ENCODE data around the gene TRPM8.

TRPM8 gene

DNA sequence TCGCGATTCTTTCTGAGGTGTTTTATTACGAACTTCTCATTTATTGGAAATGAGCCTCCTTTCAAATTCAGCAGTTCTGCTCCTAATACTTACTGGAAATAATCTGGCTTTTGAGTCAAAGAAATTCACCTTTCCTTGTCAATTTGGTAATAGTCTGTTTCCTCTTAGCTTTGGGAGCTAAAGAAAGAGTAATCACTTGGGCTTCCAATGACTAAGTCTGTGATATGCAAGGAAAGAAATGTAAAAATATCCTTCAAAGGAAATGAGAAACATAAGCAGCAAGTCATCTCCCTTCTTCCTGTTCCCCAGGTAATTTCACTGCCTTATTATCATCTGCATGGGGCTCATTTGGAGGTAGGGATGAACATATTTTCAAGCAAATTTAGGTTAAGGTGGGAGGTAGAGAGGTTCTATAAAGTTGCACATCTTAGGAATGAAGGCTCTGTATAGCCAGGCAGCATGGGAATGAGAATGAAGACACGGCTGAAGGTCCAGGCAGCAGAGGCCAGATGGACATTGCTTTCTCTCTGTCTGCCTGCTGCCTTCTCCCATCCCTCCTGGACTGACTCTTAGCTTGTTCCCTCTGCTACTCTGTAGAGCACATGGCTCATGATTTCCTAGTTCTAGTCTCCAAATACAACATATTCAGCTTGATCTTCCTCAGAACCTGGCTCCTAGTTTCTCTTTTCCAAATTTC, 134.3 kb downstream of the TRPM8 start:
- Histone ChIP-seq H3K4me3 (no peak overlapping the region), H3K9me3 (ENCODE audit: low read depth, low read length) (no peaks in the 10 kb centered on the region), H3K27ac (no peak overlapping the region), H3K36me3 (ENCODE audit: insufficient read depth, low read length) (no peaks in the 10 kb centered on the region), H3K9ac (ENCODE audit: insufficient read length) (no peak overlapping the region)
- TF ChIP-seq EZH2 (IDR thresholded peaks at IDR 0.05): no peak
- no peak for TF ChIP-seq FOXP2 (optimal IDR thresholded peaks at IDR 0.05; ENCODE audit: control extremely low read depth, extremely low read length, insufficient read depth)
- no peak for TF ChIP-seq POLR2AphosphoS5 (IDR thresholded peaks at IDR 0.05; ENCODE audit: borderline replicate concordance, low read depth, low read length)
- no peak for DNase-seq (ENCODE audit: low read depth, low spot score)

DNA sequence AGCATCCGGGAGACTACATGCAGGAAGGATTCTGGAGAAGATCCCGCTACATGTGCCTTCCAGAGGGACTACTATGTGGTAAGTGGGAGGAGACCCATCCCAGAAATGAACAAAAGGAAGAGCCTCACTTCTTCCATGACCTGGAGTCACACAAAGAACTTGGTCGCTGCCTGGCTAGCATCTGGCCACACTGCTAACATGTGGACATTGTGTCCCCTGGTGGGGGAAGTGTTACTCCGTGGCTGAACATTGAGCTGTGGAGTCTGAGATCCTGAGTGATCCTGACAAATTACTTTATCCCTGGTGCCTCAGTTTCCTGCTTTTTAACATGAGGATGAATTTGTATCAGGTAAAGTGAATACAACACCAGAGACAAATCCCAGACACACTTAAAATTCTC, 141.7 kb downstream of the TRPM8 start:
- TF ChIP-seq POLR2AphosphoS5 (IDR thresholded peaks at IDR 0.05; ENCODE audit: borderline replicate concordance, low read depth, low read length) (no peak), FOXP2 (optimal IDR thresholded peaks at IDR 0.05; ENCODE audit: control extremely low read depth, extremely low read length, insufficient read depth) (no peak)
- no peak overlapping the region for H3K9ac ChIP-seq (ENCODE audit: insufficient read length)
- no peak for DNase-seq (ENCODE audit: low read depth, low spot score)

DNA sequence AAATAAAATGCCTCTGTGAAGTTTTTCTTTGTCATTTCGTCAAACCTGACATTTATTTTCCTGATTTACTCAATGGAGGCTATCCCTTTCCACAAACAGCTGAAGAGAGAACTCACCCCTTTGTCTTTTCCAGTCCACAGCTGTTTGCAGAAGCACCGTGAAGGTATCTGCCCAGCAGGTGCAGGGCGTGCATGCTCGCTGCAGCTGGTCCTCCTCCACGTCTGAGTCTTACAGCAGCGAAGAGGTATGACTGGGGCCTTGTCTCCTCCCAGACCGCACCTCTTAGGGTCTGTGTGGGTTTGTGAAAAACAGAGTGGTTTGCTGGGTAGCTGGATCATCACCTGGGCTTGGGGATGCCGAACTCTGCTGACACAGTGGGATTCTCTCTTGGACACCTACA, 143.1 kb downstream of the TRPM8 start:
- no peak overlapping the region for H3K9ac ChIP-seq (ENCODE audit: insufficient read length)
- DNase-seq (ENCODE audit: low read depth, low spot score): no peak
- H3K9me3 ChIP-seq (ENCODE audit: low read depth, low read length): no peaks in the 10 kb centered on the region
- no peak overlapping the region for H3K27ac ChIP-seq
- H3K4me3 ChIP-seq: no peak overlapping the region
- no peak for TF ChIP-seq POLR2AphosphoS5 (IDR thresholded peaks at IDR 0.05; ENCODE audit: borderline replicate concordance, low read depth, low read length)
- no peak for TF ChIP-seq FOXP2 (optimal IDR thresholded peaks at IDR 0.05; ENCODE audit: control extremely low read depth, extremely low read length, insufficient read depth)
- TF ChIP-seq EZH2 (IDR thresholded peaks at IDR 0.05): no peak
- no peaks in the 10 kb centered on the region for H3K36me3 ChIP-seq (ENCODE audit: insufficient read depth, low read length)

More for the DNA sequence above, 141.7 kb downstream of the TRPM8 start:
- Histone ChIP-seq H3K9me3 (ENCODE audit: low read depth, low read length) (no peaks in the 10 kb centered on the region), H3K4me3 (no peak overlapping the region), H3K36me3 (ENCODE audit: insufficient read depth, low read length) (no peaks in the 10 kb centered on the region), H3K27ac (no peak overlapping the region)

DNA sequence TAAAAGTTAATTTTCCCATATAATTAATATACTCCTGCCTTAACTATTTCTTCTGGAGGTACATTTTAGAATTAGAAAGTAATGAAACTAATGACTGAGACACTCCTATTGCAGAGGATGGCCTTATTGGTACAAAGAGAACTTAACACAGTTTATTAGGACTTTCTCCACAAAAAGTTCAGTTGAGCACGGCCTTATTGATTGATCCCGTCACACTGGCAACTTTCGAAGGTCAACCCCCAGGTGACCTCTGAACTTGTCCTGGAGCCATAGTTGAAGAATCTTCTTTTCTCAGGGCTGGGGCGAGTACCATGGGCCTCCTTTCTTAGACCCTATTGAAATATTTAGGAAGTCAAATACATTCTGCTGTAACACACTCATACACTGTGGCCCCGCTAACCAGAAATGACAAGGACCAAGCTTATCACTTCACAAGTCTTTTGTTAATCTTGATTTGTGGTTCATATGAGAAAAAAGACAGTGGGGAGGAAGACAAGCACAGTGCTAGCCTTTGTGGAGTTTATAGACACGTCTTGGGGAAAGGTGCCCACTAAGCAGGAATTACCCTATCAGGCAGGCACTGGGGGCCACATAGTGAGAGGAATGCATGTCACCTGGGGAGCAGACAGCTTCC, 144.6 kb downstream of the TRPM8 start:
- TF ChIP-seq EZH2 (IDR thresholded peaks at IDR 0.05): no peak
- TF ChIP-seq FOXP2 (optimal IDR thresholded peaks at IDR 0.05; ENCODE audit: control extremely low read depth, extremely low read length, insufficient read depth): no peak
- no peak for TF ChIP-seq POLR2AphosphoS5 (IDR thresholded peaks at IDR 0.05; ENCODE audit: borderline replicate concordance, low read depth, low read length)
- H3K27ac ChIP-seq: no peak overlapping the region
- DNase-seq (ENCODE audit: low read depth, low spot score): no peak
- no peak overlapping the region for H3K9ac ChIP-seq (ENCODE audit: insufficient read length)
- H3K9me3 ChIP-seq (ENCODE audit: low read depth, low read length): no peaks in the 10 kb centered on the region
- H3K4me3 ChIP-seq: no peak overlapping the region
- no peaks in the 10 kb centered on the region for H3K36me3 ChIP-seq (ENCODE audit: insufficient read depth, low read length)

DNA sequence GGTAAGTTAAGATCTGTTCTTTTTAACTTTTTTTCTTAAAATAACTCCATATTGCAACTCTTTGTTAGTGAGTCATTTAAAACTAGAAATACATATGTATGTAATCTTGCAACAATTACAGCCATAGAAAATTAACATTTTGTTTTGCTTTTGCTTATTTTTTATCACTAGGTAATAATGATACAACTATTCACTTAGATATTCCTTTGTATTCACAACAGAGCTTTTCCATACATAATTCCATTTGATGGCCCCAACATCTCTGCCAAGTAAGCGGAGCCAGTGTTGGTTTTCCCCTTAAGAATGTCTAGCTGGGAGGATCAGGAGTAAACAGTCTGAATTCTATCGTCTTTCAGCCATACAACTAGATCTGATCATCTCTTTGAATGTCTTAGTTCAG, 149.4 kb downstream of the TRPM8 start:
- H3K27ac ChIP-seq: no peak overlapping the region; the same call in 1 of the 2 replicates
- no peak for DNase-seq (ENCODE audit: low read depth, low spot score)
- no peak overlapping the region for H3K4me3 ChIP-seq
- no peak for TF ChIP-seq EZH2 (IDR thresholded peaks at IDR 0.05)
- no peak for TF ChIP-seq POLR2AphosphoS5 (IDR thresholded peaks at IDR 0.05; ENCODE audit: borderline replicate concordance, low read depth, low read length)
- TF ChIP-seq FOXP2 (optimal IDR thresholded peaks at IDR 0.05; ENCODE audit: control extremely low read depth, extremely low read length, insufficient read depth): no peak
- H3K36me3 ChIP-seq (ENCODE audit: insufficient read depth, low read length): no peaks in the 10 kb centered on the region
- H3K9ac ChIP-seq (ENCODE audit: insufficient read length): no peak overlapping the region
- no peaks in the 10 kb centered on the region for H3K9me3 ChIP-seq (ENCODE audit: low read depth, low read length)
